ENCODE results near the gene BMERB1. TPM values are rescaled to one million over a fixed set of nuclear protein-coding genes. Genes with fewer than 3 reads are reported as not detected.
A peak's percentile ranks its signal among the peaks of the same experiment; 100 is the strongest.

Gene BMERB1
- total RNA-seq, 1 donor from 2014 or later: 22.6 TPM

- intact Hi-C loops (cut with DNase I): no loop called here
- H3K9me3 ChIP-seq: no peaks in the 10 kb centered on the region
- ATAC-seq: peak; percentile 65
- no peak overlapping the region for H3K4me3 ChIP-seq
- peaks cover 4% of the 10 kb centered on the region for H3K4me1 ChIP-seq
- no peak for DNase-seq
- TF ChIP-seq, protein P1, sequence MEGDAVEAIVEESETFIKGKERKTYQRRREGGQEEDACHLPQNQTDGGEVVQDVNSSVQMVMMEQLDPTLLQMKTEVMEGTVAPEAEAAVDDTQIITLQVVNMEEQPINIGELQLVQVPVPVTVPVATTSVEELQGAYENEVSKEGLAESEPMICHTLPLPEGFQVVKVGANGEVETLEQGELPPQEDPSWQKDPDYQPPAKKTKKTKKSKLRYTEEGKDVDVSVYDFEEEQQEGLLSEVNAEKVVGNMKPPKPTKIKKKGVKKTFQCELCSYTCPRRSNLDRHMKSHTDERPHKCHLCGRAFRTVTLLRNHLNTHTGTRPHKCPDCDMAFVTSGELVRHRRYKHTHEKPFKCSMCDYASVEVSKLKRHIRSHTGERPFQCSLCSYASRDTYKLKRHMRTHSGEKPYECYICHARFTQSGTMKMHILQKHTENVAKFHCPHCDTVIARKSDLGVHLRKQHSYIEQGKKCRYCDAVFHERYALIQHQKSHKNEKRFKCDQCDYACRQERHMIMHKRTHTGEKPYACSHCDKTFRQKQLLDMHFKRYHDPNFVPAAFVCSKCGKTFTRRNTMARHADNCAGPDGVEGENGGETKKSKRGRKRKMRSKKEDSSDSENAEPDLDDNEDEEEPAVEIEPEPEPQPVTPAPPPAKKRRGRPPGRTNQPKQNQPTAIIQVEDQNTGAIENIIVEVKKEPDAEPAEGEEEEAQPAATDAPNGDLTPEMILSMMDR (IDR thresholded peaks at IDR 0.05): no peak
- no peak overlapping the region for H3K27ac ChIP-seq
- peaks cover 92% of the 10 kb centered on the region for H3K36me3 ChIP-seq
- H3K27me3 ChIP-seq: no peaks in the 10 kb centered on the region
Measured at GRCh38 chr16:15601212-15601879, 167.0 kb downstream of the BMERB1 start.

DNA sequence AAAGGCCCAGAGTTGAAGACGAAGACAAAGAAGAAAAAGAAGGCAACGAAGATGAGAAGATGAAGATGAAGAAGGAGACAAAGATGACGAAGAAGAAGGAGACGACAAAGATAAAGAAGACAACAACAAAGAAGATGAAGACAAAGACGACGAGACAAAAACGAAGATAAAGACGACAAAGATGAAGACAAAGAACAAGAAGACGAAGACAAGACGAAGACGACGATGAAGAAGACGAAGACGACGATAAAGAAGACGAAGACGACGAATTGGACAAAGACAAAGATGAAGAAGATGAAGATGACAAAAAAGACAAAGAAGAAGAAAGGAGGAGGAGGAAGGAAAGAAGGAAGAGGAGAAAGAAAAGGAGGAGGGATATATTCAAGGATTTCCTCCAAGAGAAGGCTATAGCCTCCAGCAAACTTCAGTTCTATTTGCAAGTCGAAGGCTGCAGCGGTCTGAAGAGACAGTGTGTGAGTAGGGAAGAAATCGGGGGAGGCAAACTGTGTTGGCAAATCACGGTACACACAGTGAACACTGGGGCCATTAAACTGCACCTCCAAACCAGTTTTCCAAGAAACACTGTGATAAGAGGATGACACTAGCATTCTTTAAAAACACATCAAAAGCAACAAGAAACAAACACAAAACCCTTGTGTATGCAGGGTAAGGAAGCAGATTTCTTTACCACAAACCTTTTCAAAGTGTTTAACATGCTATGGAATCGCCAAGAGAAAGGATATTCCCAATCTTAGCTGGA is 168.1 kb downstream of the BMERB1 start:
- ATAC-seq (no peak), DNase-seq (no peak)
- TF ChIP-seq, protein P1 (IDR thresholded peaks at IDR 0.05): no peak
- Histone ChIP-seq H3K27me3 (no peaks in the 10 kb centered on the region), H3K4me3 (no peak overlapping the region), H3K36me3 (peaks cover 94% of the 10 kb centered on the region), H3K27ac (no peak overlapping the region), H3K4me1 (peaks cover 6% of the 10 kb centered on the region), H3K9me3 (no peaks in the 10 kb centered on the region)
- intact Hi-C loops (cut with DNase I): no loop called here

GRCh38 chr16:15604460-15605440 is 170.4 kb downstream of the BMERB1 start:
- no peak for DNase-seq
- H3K9me3 ChIP-seq: no peaks in the 10 kb centered on the region
- no peak overlapping the region for H3K4me3 ChIP-seq
- H3K27me3 ChIP-seq: no peaks in the 10 kb centered on the region
- TF ChIP-seq, protein P1 (IDR thresholded peaks at IDR 0.05): no peak
- intact Hi-C loops (cut with DNase I): no loop called here
- no peak overlapping the region for H3K27ac ChIP-seq
- ATAC-seq: no peak
- H3K4me1 ChIP-seq: peaks cover 21% of the 10 kb centered on the region
- peaks cover 94% of the 10 kb centered on the region for H3K36me3 ChIP-seq

- no peak overlapping the region for H3K4me3 ChIP-seq
- H3K36me3 ChIP-seq: peaks cover 94% of the 10 kb centered on the region
- no peak overlapping the region for H3K27ac ChIP-seq
- peaks cover 21% of the 10 kb centered on the region for H3K4me1 ChIP-seq
- H3K27me3 ChIP-seq: no peaks in the 10 kb centered on the region
- TF ChIP-seq, protein P1 (IDR thresholded peaks at IDR 0.05): no peak
- ATAC-seq (no peak), DNase-seq (no peak)
- no peaks in the 10 kb centered on the region for H3K9me3 ChIP-seq
- intact Hi-C loops (cut with DNase I): no loop called here
Measured at GRCh38 chr16:15605839-15606517, 171.6 kb downstream of the BMERB1 start.

All from upper lobe of right lung (tissue), 1 donor.